Measurements from ENCODE around the gene KRTAP5-4. TPM values are rescaled to one million over a fixed set of nuclear protein-coding genes. Genes with fewer than 3 reads are reported as not detected.
"Not testable (repeated sequence)": the region's sequence is repeated elsewhere in the genome, so short reads cannot be mapped to it uniquely, and the experiment has no call there.

The KRTAP5-4 gene
- total RNA-seq, 2 donors from 2014 or later: not detected

- DNase-seq (no peak), ATAC-seq (no peak)
- intact Hi-C loops (cut with DNase I): loop anchor here (5.0 kb wide), 1 partner anchor 35 kb away; no protein-coding TSS in a partner anchor
- Histone ChIP-seq H3K4me3 (no peak overlapping the region), H3K9me3 (no peaks in the 10 kb centered on the region), H3K4me1 (peaks cover 15% of the 10 kb centered on the region), H3K27me3 (no peaks in the 10 kb centered on the region), H3K36me3 (replicated peaks in 1 of 2; ENCODE audit: insufficient read depth in 1 of 2, low read depth in 2 of 2) (no peaks in the 10 kb centered on the region), H3K27ac (no peak overlapping the region)
- 77 to 78% methylated on average over 6 of the region's 6 CpGs for WGBS, 2 donors
- no peak for TF ChIP-seq POLR2A (IDR thresholded peaks at IDR 0.05)
- no peak for TF ChIP-seq CTCF (IDR thresholded peaks at IDR 0.05)
Measured at GRCh38 chr11:1576825-1577224, 45.1 kb downstream of the KRTAP5-4 start.

DNA sequence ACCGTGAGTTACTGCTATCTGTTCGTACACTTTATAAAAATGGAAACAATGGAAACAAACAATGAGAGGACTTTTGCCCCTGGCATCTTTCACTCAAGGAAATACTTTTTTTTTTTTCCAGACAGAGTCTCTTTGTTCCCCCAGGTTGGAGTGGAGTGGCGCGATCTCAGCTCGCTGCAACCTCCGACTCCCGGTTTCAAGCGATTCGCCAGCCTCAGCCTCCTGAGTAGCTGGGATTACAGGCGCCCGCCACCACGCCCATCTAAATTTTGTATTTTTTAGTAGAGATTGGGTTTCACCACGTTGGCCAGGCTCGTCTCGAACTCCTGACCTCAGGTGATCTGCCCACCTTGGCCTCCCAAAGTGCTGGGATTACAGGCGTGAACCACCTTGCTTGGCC, 46.2 kb downstream of the KRTAP5-4 start:
- H3K36me3 ChIP-seq (replicated peaks in 1 of 2; ENCODE audit: insufficient read depth in 1 of 2, low read depth in 2 of 2); DNase-seq; ATAC-seq; H3K27me3 ChIP-seq; H3K9me3 ChIP-seq; H3K27ac ChIP-seq; H3K4me3 ChIP-seq: not testable (repeated sequence)
- WGBS, 2 donors: 86 to 89% methylated on average over 16 of the region's 16 CpGs
- intact Hi-C loops (cut with DNase I): loop anchor here (5.0 kb wide), 1 partner anchor 33 kb away; no protein-coding TSS in a partner anchor
- peaks cover 22% of the 10 kb centered on the region for H3K4me1 ChIP-seq

DNA sequence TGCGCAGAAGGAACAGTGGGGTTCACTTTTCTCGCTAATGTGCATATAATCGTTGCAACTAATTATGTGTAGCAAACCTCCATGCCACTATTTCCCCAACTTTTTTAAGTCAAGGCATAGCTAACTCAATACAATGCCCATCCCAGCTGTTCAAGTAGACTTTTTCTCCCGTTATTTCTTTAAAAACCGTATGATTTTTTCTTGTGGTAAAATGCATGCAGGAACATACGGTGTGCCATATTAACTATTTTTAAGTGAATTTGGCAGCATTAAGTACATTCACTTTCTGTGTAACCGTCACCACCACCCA, 47.0 kb downstream of the KRTAP5-4 start:
- Histone ChIP-seq H3K36me3 (replicated peaks in 1 of 2; ENCODE audit: insufficient read depth in 1 of 2, low read depth in 2 of 2) (no peaks in the 10 kb centered on the region), H3K9me3 (no peaks in the 10 kb centered on the region), H3K27me3 (no peaks in the 10 kb centered on the region), H3K4me1 (peaks cover 31% of the 10 kb centered on the region), H3K4me3 (no peak overlapping the region), H3K27ac (peak overlapping the region in 1 of 4 donors; percentile 96)
- intact Hi-C loops (cut with DNase I): loop anchor here (5.0 kb wide), 1 partner anchor 33 kb away; no protein-coding TSS in a partner anchor
- 16% methylated on average over 6 to 7 of the region's 7 CpGs for WGBS, 2 donors
- DNase-seq (no peak), ATAC-seq (no peak)
- TF ChIP-seq CTCF (IDR thresholded peaks at IDR 0.05) (no peak), POLR2A (IDR thresholded peaks at IDR 0.05) (no peak)

- peak; percentile 66 to 78 (median 72) for DNase-seq
- intact Hi-C loops (cut with DNase I): no loop called here
- TF ChIP-seq POLR2A (IDR thresholded peaks at IDR 0.05): peak; percentile 17 to 36 (median 32)
- peak; percentile 57 to 98 (median 93) for TF ChIP-seq CTCF (IDR thresholded peaks at IDR 0.05)
- peak; percentile 34 for ATAC-seq
- WGBS, 2 donors: 0 to 1% methylated on average over 7 to 63 of the region's 64 CpGs
- no peaks in the 10 kb centered on the region for H3K9me3 ChIP-seq
- H3K4me3 ChIP-seq: peak overlapping the region in 1 of 2 donors; percentile 31
- H3K36me3 ChIP-seq (replicated peaks in 1 of 2; ENCODE audit: insufficient read depth in 1 of 2, low read depth in 2 of 2): no peaks in the 10 kb centered on the region
- H3K4me1 ChIP-seq: peaks cover 36% of the 10 kb centered on the region
- peak overlapping the region; percentile 86 to 100 (median 94) for H3K27ac ChIP-seq
- H3K27me3 ChIP-seq: no peaks in the 10 kb centered on the region
Measured at GRCh38 chr11:1574238-1574932, 47.6 kb downstream of the KRTAP5-4 start.

- ATAC-seq (peak; percentile 70), DNase-seq (peak; percentile 89 to 95 (median 94))
- Histone ChIP-seq H3K36me3 (replicated peaks in 1 of 2; ENCODE audit: insufficient read depth in 1 of 2, low read depth in 2 of 2) (no peaks in the 10 kb centered on the region), H3K4me1 (peaks cover 41% of the 10 kb centered on the region), H3K9me3 (no peaks in the 10 kb centered on the region), H3K4me3 (peak overlapping the region in 1 of 2 donors; percentile 31), H3K27me3 (no peaks in the 10 kb centered on the region), H3K27ac (peak overlapping the region; percentile 86 to 100 (median 94))
- 2 to 46% methylated on average over 3 to 7 of the region's 7 CpGs for WGBS, 2 donors
- intact Hi-C loops (cut with DNase I): no loop called here
- TF ChIP-seq CTCF (IDR thresholded peaks at IDR 0.05): no peak
- peak; percentile 78 to 84 (median 83) for TF ChIP-seq POLR2A (IDR thresholded peaks at IDR 0.05)
Measured at GRCh38 chr11:1573903-1574237, 48.1 kb downstream of the KRTAP5-4 start.
